Skin epidermis (tissue), 12 donors: Measurements from ENCODE around the gene SHISA3.

Source experiments
- H3K27ac ChIP-seq, 21 experiments: fragments of 200-600 bp; sonication (generic) in 11 of 21; one replicate each; pipeline ENCODE4 v1.5.0; 2020; ENCODE audit warnings: mild to moderate bottlenecking in 3 of 21, inconsistent platforms in 2 of 21, moderate library complexity in 2 of 21
- H3K4me3 ChIP-seq, 7 experiments: fragments of 200-600 bp; sonication (generic) in 2 of 7; one replicate each; pipeline ENCODE4 v1.5.0; 2020; ENCODE audit warnings: inconsistent platforms in 2 of 7, mild to moderate bottlenecking in 2 of 7, moderate library complexity in 1 of 7

The SHISA3 gene

GRCh38 chr4:42428036-42428435 is 30.7 kb downstream of the SHISA3 start:
- Histone ChIP-seq H3K27ac (no peak overlapping the region), H3K4me3 (no peak overlapping the region)

GRCh38 chr4:42436928-42437565 is 39.8 kb downstream of the SHISA3 start:
- no peak overlapping the region for H3K4me3 ChIP-seq
- no peak overlapping the region for H3K27ac ChIP-seq

GRCh38 chr4:42440083-42440482 is 42.8 kb downstream of the SHISA3 start:
- no peak overlapping the region for H3K4me3 ChIP-seq
- H3K27ac ChIP-seq, result no peak overlapping the region

GRCh38 chr4:42442601-42443000 is 45.3 kb downstream of the SHISA3 start:
- Histone ChIP-seq H3K4me3 (no peak overlapping the region), H3K27ac (no peak overlapping the region)

GRCh38 chr4:42445038-42445437 is 47.8 kb downstream of the SHISA3 start:
- Histone ChIP-seq H3K4me3 (no peak overlapping the region), H3K27ac (no peak overlapping the region)

GRCh38 chr4:42446823-42447222 is 49.5 kb downstream of the SHISA3 start:
- Histone ChIP-seq H3K27ac (no peak overlapping the region), H3K4me3 (no peak overlapping the region)
